GM18868 (cell line): ENCODE data around the gene SPSB4.
"Not testable (repeated sequence)": the region's sequence is repeated elsewhere in the genome, so short reads cannot be mapped to it uniquely, and the experiment has no call there.

Experiments
- ATAC-seq: cut with Tn5 transposase; IDR thresholded peaks from one replicate; pipeline ENCODE4 v1.9.1; 2021; ENCODE audit warnings: mild to moderate bottlenecking, moderate library complexity; ENCODE audit not compliant: unreplicated experiment

SPSB4 gene

GRCh38 chr3:141093971-141094684 lies 43.0 kb downstream of the SPSB4 start:
- no peak for ATAC-seq

GRCh38 chr3:141094790-141095545 lies 43.8 kb downstream of the SPSB4 start:
- no peak for ATAC-seq

- no peak for ATAC-seq
These were observed 44.4 kb downstream of the SPSB4 start for GRCh38 chr3:141095546-141095937.

GRCh38 chr3:141096164-141096563 lies 45.0 kb downstream of the SPSB4 start:
- ATAC-seq: no peak

GRCh38 chr3:141096981-141097380 lies 45.8 kb downstream of the SPSB4 start:
- ATAC-seq: no peak

- ATAC-seq: no peak
These were observed 49.0 kb downstream of the SPSB4 start for GRCh38 chr3:141100112-141100511.

- ATAC-seq: no peak
These were observed 49.6 kb downstream of the SPSB4 start for GRCh38 chr3:141100531-141101320.

- ATAC-seq: no peak
These were observed 51.2 kb downstream of the SPSB4 start for GRCh38 chr3:141102372-141102771.

GRCh38 chr3:141103067-141103466 lies 51.9 kb downstream of the SPSB4 start:
- no peak for ATAC-seq

GRCh38 chr3:141103503-141103902 lies 52.4 kb downstream of the SPSB4 start:
- no peak for ATAC-seq

GRCh38 chr3:141104151-141104821 lies 53.1 kb downstream of the SPSB4 start:
- ATAC-seq: no peak

GRCh38 chr3:141105828-141106628 lies 54.9 kb downstream of the SPSB4 start:
- no peak for ATAC-seq

- no peak for ATAC-seq
These were observed 55.7 kb downstream of the SPSB4 start for GRCh38 chr3:141106842-141107241.

- ATAC-seq: no peak
These were observed 56.9 kb downstream of the SPSB4 start for GRCh38 chr3:141108039-141108438.

- no peak for ATAC-seq
These were observed 58.6 kb downstream of the SPSB4 start for GRCh38 chr3:141109751-141110150.

GRCh38 chr3:141110322-141110721 lies 59.2 kb downstream of the SPSB4 start:
- ATAC-seq: no peak

- no peak for ATAC-seq
These were observed 60.4 kb downstream of the SPSB4 start for GRCh38 chr3:141111364-141112155.

- ATAC-seq: no peak
These were observed 61.6 kb downstream of the SPSB4 start for GRCh38 chr3:141112686-141113297.

- not testable (repeated sequence) for ATAC-seq
These were observed 62.5 kb downstream of the SPSB4 start for GRCh38 chr3:141113680-141114079.
